ENCODE data around the gene CIB2.

Gene CIB2

DNA sequence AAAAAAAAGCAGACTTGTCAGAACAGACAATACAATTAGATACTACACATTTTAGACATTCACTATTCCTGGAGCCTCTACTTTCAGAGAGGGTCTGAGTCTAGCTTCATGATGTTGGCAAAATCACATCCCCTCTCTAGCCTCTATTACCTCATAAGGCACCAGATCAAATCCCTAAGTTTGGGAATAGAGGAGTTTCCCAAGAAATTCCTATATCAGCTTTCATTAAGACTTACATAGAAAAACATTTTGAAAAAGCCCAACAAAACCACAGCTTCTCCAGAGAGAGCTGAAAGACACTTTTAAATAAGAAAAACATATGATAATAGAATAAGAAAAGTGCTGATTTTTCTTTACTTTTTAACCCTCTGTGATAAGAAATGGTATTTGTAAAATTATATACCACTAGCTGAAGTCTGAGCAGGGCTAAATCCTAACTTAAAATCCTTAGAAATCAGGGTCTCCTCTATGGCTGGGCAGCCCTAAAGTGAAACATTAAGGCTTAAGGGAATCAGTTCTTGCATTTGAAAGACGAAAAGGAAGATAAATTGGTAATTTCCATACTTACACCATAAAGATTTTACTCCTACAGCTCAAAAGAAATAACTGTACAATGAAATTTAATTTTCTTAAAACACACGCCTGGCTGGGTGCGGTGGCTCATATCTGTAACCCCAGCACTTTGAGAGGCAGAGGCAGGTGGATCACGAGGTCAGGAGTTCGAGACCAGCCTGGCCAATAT is 58.0 kb downstream of the CIB2 start:
- H3K4me3 ChIP-seq (ENCODE audit: low read length): peak overlapping the region; percentile 1
- TF ChIP-seq, protein P1, sequence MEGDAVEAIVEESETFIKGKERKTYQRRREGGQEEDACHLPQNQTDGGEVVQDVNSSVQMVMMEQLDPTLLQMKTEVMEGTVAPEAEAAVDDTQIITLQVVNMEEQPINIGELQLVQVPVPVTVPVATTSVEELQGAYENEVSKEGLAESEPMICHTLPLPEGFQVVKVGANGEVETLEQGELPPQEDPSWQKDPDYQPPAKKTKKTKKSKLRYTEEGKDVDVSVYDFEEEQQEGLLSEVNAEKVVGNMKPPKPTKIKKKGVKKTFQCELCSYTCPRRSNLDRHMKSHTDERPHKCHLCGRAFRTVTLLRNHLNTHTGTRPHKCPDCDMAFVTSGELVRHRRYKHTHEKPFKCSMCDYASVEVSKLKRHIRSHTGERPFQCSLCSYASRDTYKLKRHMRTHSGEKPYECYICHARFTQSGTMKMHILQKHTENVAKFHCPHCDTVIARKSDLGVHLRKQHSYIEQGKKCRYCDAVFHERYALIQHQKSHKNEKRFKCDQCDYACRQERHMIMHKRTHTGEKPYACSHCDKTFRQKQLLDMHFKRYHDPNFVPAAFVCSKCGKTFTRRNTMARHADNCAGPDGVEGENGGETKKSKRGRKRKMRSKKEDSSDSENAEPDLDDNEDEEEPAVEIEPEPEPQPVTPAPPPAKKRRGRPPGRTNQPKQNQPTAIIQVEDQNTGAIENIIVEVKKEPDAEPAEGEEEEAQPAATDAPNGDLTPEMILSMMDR (conservative IDR thresholded peaks at IDR 0.05; ENCODE audit: low read depth, low read length): no peak
- DNase-seq (ENCODE audit: low read depth): no peak

DNA sequence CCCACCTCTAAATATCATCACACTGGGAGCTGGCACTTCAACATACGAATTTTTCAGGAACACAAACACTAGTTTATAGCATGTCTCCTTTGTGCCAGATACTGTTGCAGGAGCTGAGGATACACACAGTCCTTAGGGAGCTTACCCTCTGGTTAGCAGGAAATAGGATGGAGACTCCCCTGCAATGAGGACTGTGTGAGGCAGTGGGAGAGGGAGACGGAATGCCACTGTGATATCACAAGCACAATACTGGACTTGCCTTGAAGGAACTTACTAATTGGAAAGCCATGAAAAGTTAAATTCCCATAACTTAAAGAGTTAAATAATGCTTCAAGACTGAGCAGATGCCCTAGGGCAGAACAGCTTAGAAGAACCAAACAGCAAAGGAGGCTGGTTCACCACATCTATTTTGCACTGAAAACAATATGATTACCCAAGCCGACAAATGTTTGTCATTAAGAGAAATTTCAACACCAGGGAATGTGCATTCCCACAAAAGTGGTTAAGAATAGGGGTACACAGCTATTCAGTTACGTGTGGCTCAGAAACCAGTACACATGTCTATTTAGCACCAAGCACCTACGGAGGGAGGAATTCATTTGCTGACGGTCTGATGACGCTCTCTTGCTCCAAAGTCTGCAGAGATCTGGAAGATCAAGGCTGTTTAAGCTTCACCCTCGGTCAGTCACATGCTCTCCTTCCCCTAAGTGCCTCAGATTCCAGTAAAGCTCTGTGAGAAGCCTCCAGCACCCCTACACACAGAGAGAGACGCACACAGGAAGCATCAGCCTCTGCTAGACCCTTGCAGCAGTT is 59.0 kb downstream of the CIB2 start:
- TF ChIP-seq, protein P1 (conservative IDR thresholded peaks at IDR 0.05; ENCODE audit: low read depth, low read length): peak; percentile 16
- H3K4me3 ChIP-seq (ENCODE audit: low read length): peak overlapping the region; percentile 5
- DNase-seq (ENCODE audit: low read depth): peak; percentile 100

DNA sequence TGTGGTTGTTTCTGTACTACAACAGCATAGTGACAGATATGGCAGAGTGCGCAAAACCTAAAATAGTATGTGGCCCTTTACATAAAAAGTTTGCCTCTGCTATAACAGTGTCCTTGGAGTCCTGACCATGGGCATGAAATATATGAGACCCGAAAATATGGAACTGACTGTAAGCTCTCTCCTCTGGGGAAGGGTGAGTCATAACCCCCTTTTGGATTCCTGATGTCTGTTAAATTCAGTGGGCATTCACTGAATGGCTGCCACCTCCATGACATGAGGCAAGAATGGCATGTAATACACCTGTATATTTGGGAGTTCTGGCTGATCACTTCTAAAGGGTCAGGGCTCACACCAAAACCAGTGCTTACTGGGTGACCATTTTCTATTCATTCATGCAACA is 59.9 kb downstream of the CIB2 start:
- no peak for DNase-seq (ENCODE audit: low read depth)
- TF ChIP-seq, protein P1 (conservative IDR thresholded peaks at IDR 0.05; ENCODE audit: low read depth, low read length): no peak
- no peak overlapping the region for H3K4me3 ChIP-seq (ENCODE audit: low read length)

DNA sequence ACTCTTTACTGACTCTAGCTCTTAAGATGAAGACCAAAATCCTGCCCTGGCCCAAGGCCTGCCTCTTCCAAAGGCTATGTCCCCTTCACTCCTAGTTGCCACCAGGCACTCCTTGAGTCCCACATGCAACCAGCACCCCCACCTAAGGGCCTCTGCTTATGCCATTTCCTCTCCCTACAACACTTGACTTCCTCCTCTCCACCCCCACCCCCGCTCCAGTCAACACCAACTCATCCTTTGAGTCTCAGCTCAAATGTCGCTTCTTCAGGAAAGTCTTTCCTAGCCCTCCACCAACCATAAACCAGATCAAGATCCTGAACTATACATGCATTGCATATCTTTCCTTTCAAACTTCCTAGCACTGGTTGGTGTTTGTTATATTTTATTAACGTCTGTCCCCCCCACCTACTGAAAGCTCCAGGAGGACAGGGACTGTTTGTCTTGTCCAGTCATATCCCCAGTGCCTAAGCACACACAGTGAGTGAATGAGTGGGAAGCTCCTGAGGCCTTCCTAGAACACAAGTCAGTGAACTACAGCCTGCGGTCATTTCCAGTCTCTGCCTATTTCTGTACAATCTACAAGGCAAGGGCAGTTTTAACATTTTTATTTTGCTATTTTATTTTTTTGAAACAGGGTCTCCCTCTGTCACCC is 61.1 kb downstream of the CIB2 start:
- no peak for DNase-seq (ENCODE audit: low read depth)
- no peak overlapping the region for H3K4me3 ChIP-seq (ENCODE audit: low read length)
- TF ChIP-seq, protein P1 (conservative IDR thresholded peaks at IDR 0.05; ENCODE audit: low read depth, low read length): no peak

DNA sequence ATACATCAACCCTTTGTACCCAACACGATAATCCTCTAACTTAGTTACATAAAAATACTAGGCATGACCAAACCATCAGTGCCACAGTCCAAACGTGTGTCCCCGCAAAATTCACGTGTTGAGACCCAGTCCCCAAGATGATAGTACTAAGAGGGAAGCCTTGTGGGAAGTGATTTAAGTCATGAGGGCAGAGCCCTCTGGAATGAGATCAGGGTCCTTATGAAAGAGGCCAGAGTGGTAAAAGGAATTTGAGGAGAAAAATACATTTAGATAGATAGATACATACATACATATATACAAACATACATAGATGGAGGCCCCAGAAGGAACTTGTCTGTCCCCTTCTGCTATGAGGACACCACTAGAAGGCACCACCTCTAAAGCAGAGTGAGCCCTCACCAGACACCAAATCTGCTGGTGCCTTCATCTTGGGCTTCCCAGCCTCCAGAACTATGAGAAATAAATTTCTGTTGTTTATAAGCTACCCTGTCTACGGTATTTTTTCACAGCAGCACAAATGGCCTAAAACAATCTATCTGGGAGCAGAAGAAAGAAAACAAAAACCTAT is 61.7 kb downstream of the CIB2 start:
- DNase-seq (ENCODE audit: low read depth): no peak
- TF ChIP-seq, protein P1 (conservative IDR thresholded peaks at IDR 0.05; ENCODE audit: low read depth, low read length): no peak

DNA sequence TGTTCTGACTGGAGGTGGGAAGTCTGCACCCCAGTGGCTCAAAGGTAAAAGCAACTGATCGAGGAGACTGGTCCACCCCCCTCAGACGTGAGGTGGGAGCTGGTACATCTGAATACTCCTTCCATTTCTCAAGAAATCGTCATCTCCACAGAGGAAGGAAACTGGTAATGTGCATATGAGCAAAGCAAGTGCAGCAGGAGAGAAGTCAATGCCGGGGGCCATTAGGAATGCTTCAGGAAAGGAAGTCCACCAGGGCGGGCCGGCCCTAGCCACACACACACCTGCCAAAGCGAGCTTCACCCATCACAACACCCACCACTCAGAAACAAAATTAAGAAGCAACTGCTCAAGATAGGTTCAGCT is 62.2 kb downstream of the CIB2 start:
- no peak for DNase-seq (ENCODE audit: low read depth)
- TF ChIP-seq, protein P1 (conservative IDR thresholded peaks at IDR 0.05; ENCODE audit: low read depth, low read length): no peak
- no peak overlapping the region for H3K4me3 ChIP-seq (ENCODE audit: low read length)

More for the DNA sequence above, 61.7 kb downstream of the CIB2 start:
- H3K4me3 ChIP-seq (ENCODE audit: low read length): no peak overlapping the region
